HFF-Myc (cell line): ENCODE measurements around the gene SLC16A1.

Experiments
- DNase-seq: peaks from one replicate; pipeline ENCODE4 v3.0.0-alpha.2; 2011; ENCODE audit warnings: low read depth; ENCODE audit errors: extremely low read depth
- H3K4me3 ChIP-seq: replicated peaks from 2 replicates; pipeline ENCODE4 v1.5.1; 2011; ENCODE audit warnings: low read depth, mild to moderate bottlenecking, control low read depth, low read length
- CTCF ChIP-seq: IDR thresholded peaks from 2 replicates; pipeline ENCODE4 v1.5.1; 2012; ENCODE audit warnings: mild to moderate bottlenecking, low read depth, low read length, control low read depth; ENCODE audit errors: missing control alignments

Gene SLC16A1

DNA sequence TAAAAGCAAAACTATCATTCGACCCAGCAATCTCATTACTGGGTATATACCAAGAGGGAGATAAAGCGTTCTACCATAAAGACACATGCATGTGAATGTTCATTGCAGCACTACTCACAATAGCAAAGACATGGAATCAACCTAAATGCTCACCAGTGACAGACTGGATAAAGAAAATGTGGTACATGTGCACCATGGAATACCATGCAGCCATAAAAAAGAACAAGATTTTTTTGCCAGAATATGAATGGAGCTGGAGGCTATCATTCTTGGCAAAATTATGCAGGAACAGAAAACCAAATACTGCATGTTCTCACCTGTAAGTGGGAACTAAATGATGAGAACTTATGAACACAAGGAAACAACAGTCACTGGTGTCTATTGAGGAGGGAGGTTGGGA, 79.7 kb downstream of the SLC16A1 start:
- no peak for DNase-seq
- H3K4me3 ChIP-seq, result no peak overlapping the region
- TF ChIP-seq CTCF, result no peak

GRCh38 chr1:112872551-112872962, 83.4 kb downstream of the SLC16A1 start:
- no peak for TF ChIP-seq CTCF
- H3K4me3 ChIP-seq, result no peak overlapping the region
- DNase-seq, result no peak

- TF ChIP-seq CTCF, result no peak
- no peak for DNase-seq
- no peak overlapping the region for H3K4me3 ChIP-seq
Measured at GRCh38 chr1:112870887-112871646, 84.9 kb downstream of the SLC16A1 start.

GRCh38 chr1:112869895-112870294, 86.1 kb downstream of the SLC16A1 start:
- no peak for DNase-seq
- TF ChIP-seq CTCF, result no peak
- H3K4me3 ChIP-seq, result no peak overlapping the region

- no peak for TF ChIP-seq CTCF
- DNase-seq, result no peak
- H3K4me3 ChIP-seq, result no peak overlapping the region
Measured at GRCh38 chr1:112868191-112868590, 87.8 kb downstream of the SLC16A1 start.

- no peak for DNase-seq
- no peak overlapping the region for H3K4me3 ChIP-seq
- TF ChIP-seq CTCF, result no peak
Measured at GRCh38 chr1:112866981-112867380, 89.0 kb downstream of the SLC16A1 start.

GRCh38 chr1:112866151-112866550, 89.8 kb downstream of the SLC16A1 start:
- no peak for DNase-seq
- H3K4me3 ChIP-seq, result no peak overlapping the region
- TF ChIP-seq CTCF, result no peak
